HCT116 (cell line): ENCODE data around the gene CLOCK. TPM values are rescaled to one million over a fixed set of nuclear protein-coding genes. Genes with fewer than 3 reads are reported as not detected.

Experiments used
- ATAC-seq: fragments of 200-7000 bp; cut with Tn5 transposase; 2 replicates; pipeline ENCODE4 v1.9.1; 2020; ENCODE audit warnings: mild to moderate bottlenecking, moderate library complexity
- Bru-seq: library from RNA; stranded (reverse); fragments of 400-500 nt; gene quantifications from one replicate; lab custom pipeline; 2021; lab: Mats Ljungman, UMichigan
- BruChase-seq, 2 experiments: library from RNA; stranded (reverse); fragments of 400-500 nt; gene quantifications; one replicate each; lab custom pipeline; 2021; lab: Mats Ljungman, UMichigan
- BruUV-seq: library from RNA; stranded (reverse); fragments of 400-500 nt; replicated peaks from 2 replicates; lab custom pipeline; 2021; lab: Mats Ljungman, UMichigan
- CTCF ChIA-PET: fragments of 300-600 bp; sonication (Branson Sonifier 250); formaldehyde crosslinking; loops from one replicate; lab custom pipeline; 2021; ENCODE audit warnings: antibody characterized with exemption; lab: Charles Lee
- POLR2A ChIA-PET: fragments of 300-600, 350-600 bp; sonication (Branson Sonifier 250); formaldehyde crosslinking; loops from one replicate; lab custom pipeline; 2021; ENCODE audit warnings: antibody characterized with exemption; lab: Charles Lee
- RAD21 ChIA-PET, 2 experiments: fragments of 300-600 bp; sonication (Branson Sonifier 250); formaldehyde crosslinking; loops; one replicate each; lab custom pipeline; 2023; ENCODE audit warnings: low total read pairs in 2 of 2; ENCODE audit not compliant: uncharacterized antibody in 2 of 2, unreplicated experiment in 2 of 2, low non-redundant PET in 1 of 2; lab: Charles Lee
- DNase-seq: peaks from one replicate; pipeline ENCODE4 v3.0.0-alpha.2; 2010; ENCODE audit warnings: low read depth, low spot score
- H2AFZ ChIP-seq: fragments of 200-600 bp; shearing (Covaris generic), sonication (generic); 2 replicates; pipeline ENCODE4 v1.6.1; 2017; ENCODE audit warnings: low read depth, mixed run types, mixed read lengths, antibody characterized with exemption, low read length; ENCODE audit not compliant: poor library complexity, severe bottlenecking
- H3K27ac ChIP-seq: 2 replicates; pipeline ENCODE4 v1.5.1; 2012; ENCODE audit warnings: low read depth, low read length
- H3K27me3 ChIP-seq: fragments of 200-600 bp; sonication (generic); 2 replicates; pipeline ENCODE4 v1.6.1; 2016; ENCODE audit warnings: mixed run types, low read length, mixed read lengths; ENCODE audit not compliant: insufficient read depth
- H3K36me3 ChIP-seq, 2 experiments: fragments of 200-500 bp in 1 of 2; fragments of 200-600 bp in 1 of 2; sonication (Bioruptor generic) in 1 of 2; sonication (generic) in 1 of 2; 2 replicates each; pipeline versions ENCODE4 v1.5.1 to v1.6.1; 2014 to 2016; ENCODE audit warnings: low read length in 2 of 2, inconsistent platforms in 1 of 2, mixed read lengths in 1 of 2, mixed run types in 1 of 2; ENCODE audit not compliant: insufficient read depth in 2 of 2, control insufficient read depth in 1 of 2
- H3K4me1 ChIP-seq, 2 experiments: fragments of 200-600 bp in 1 of 2; sonication (generic) in 1 of 2; 2 replicates each; pipeline versions ENCODE4 v1.5.1 to v1.6.1; 2012 to 2017; ENCODE audit warnings: low read length in 2 of 2, inconsistent platforms in 1 of 2, mild to moderate bottlenecking in 1 of 2, mixed read lengths in 1 of 2, mixed run types in 1 of 2, moderate library complexity in 1 of 2; ENCODE audit not compliant: insufficient read depth in 2 of 2, control insufficient read depth in 1 of 2
- H3K4me2 ChIP-seq: fragments of 200-600 bp; sonication (generic); 2 replicates; pipeline ENCODE4 v1.6.1; 2017; ENCODE audit warnings: mixed run types, low read length, mixed read lengths
- H3K4me3 ChIP-seq, 2 experiments: fragments of 200-600 bp in 1 of 2; sonication (generic) in 1 of 2; replicated peaks in 1 of 2; 2 replicates each; pipeline ENCODE4 v1.5.1; 2011 to 2016; ENCODE audit warnings: low read length in 2 of 2, control low read depth in 1 of 2, low read depth in 1 of 2, mild to moderate bottlenecking in 1 of 2, mixed read lengths in 1 of 2, mixed run types in 1 of 2
- H3K79me2 ChIP-seq: fragments of 200-600 bp; sonication (generic); 2 replicates; pipeline ENCODE4 v1.6.1; 2017; ENCODE audit warnings: mild to moderate bottlenecking, mixed run types, low read length, moderate library complexity, mixed read lengths; ENCODE audit not compliant: insufficient read depth
- H3K9ac ChIP-seq: fragments of 200-600 bp; sonication (generic); 2 replicates; pipeline ENCODE4 v1.6.1; 2016; ENCODE audit warnings: low read length, mixed read lengths
- H3K9me2 ChIP-seq: fragments of 200-600 bp; sonication (generic), shearing (Covaris generic); 2 replicates; pipeline ENCODE4 v1.6.1; 2017; ENCODE audit warnings: mixed run types, mild to moderate bottlenecking, moderate library complexity; ENCODE audit not compliant: insufficient read depth
- H3K9me3 ChIP-seq, 2 experiments: fragments of 200-500 bp in 1 of 2; fragments of 200-600 bp in 1 of 2; sonication (Bioruptor generic) in 1 of 2; sonication (generic) in 1 of 2; 2 replicates each; pipeline ENCODE4 v1.6.1; 2014 to 2017; ENCODE audit warnings: low read length in 2 of 2, mixed read lengths in 2 of 2, inconsistent platforms in 1 of 2, low read depth in 1 of 2, mild to moderate bottlenecking in 1 of 2, mixed run types in 1 of 2, moderate library complexity in 1 of 2; ENCODE audit not compliant: control insufficient read depth in 1 of 2, insufficient read depth in 1 of 2
- H4K20me1 ChIP-seq: fragments of 200-600 bp; sonication (generic), shearing (Covaris generic); 2 replicates; pipeline ENCODE4 v1.6.1; 2017; ENCODE audit warnings: mixed run types, mild to moderate bottlenecking, moderate library complexity; ENCODE audit not compliant: insufficient read depth
- CTCF ChIP-seq, 3 experiments: fragments of 200-600 bp in 1 of 3; sonication (generic) in 1 of 3; IDR thresholded peaks in 2 of 3; conservative IDR thresholded peaks in 1 of 3; 2 replicates each; pipeline ENCODE4 v1.5.1; 2012 to 2017; ENCODE audit warnings: low read depth in 2 of 3, low read length in 2 of 3, antibody characterized with exemption in 1 of 3, borderline replicate concordance in 1 of 3, control low read depth in 1 of 3, mild to moderate bottlenecking in 1 of 3, mixed read lengths in 1 of 3, mixed run types in 1 of 3, moderate library complexity in 1 of 3; ENCODE audit not compliant: insufficient read depth in 1 of 3
- POLR2A ChIP-seq: IDR thresholded peaks from 2 replicates; pipeline ENCODE4 v1.7.0; 2011; ENCODE audit warnings: borderline replicate concordance; ENCODE audit not compliant: insufficient read depth, insufficient read length; ENCODE audit errors: extremely low read depth
- POLR2AphosphoS5 ChIP-seq: IDR thresholded peaks from 2 replicates; pipeline ENCODE4 v1.6.1; 2011; ENCODE audit warnings: mild to moderate bottlenecking, low read depth, low read length, moderate library complexity
- REST ChIP-seq: IDR thresholded peaks from 2 replicates; pipeline ENCODE4 v1.6.1; 2012; ENCODE audit warnings: low read depth
- SIN3A ChIP-seq: IDR thresholded peaks from 2 replicates; pipeline ENCODE4 v1.6.1; 2012; ENCODE audit warnings: low read depth
- intact Hi-C: fragments of 100-400 bp; cut with micrococcal nuclease; formaldehyde crosslinking; loops from 2 replicates; pipeline ENCODE4 v1.10.0; 2022
- long read RNA-seq: library from polyadenylated mRNA; unstranded; transcript quantifications from one replicate; pipeline ENCODE4 v2.0.0, GENCODE V29; 2021; ENCODE audit not compliant: unreplicated experiment
- polyA plus RNA-seq: library from polyadenylated mRNA; unstranded; fragments of >200 nt; gene quantifications from 2 replicates; pipeline ENCODE4 v1.2.1, GENCODE V29; 2012; ENCODE audit warnings: missing spikeins
- total RNA-seq: library from RNA; stranded (reverse); gene quantifications from one replicate; pipeline ENCODE4 v1.2.1, GENCODE V29; 2021; ENCODE audit not compliant: unreplicated experiment
- TF ChIP-seq, protein P1 (sequence below): IDR thresholded peaks from 2 replicates; pipeline ENCODE4 v1.6.1; 2012

The CLOCK gene, protein sequence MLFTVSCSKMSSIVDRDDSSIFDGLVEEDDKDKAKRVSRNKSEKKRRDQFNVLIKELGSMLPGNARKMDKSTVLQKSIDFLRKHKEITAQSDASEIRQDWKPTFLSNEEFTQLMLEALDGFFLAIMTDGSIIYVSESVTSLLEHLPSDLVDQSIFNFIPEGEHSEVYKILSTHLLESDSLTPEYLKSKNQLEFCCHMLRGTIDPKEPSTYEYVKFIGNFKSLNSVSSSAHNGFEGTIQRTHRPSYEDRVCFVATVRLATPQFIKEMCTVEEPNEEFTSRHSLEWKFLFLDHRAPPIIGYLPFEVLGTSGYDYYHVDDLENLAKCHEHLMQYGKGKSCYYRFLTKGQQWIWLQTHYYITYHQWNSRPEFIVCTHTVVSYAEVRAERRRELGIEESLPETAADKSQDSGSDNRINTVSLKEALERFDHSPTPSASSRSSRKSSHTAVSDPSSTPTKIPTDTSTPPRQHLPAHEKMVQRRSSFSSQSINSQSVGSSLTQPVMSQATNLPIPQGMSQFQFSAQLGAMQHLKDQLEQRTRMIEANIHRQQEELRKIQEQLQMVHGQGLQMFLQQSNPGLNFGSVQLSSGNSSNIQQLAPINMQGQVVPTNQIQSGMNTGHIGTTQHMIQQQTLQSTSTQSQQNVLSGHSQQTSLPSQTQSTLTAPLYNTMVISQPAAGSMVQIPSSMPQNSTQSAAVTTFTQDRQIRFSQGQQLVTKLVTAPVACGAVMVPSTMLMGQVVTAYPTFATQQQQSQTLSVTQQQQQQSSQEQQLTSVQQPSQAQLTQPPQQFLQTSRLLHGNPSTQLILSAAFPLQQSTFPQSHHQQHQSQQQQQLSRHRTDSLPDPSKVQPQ
- total RNA-seq (38.7 TPM), Bru-seq, nascent RNA (percentile 86 among the genes with signal in this experiment), BruChase-seq, experiment 1, labeled RNA remaining after a 6-hour chase (percentile 89 among the genes with signal in this experiment), BruChase-seq, experiment 2, labeled RNA remaining after a 2-hour chase (percentile 89 among the genes with signal in this experiment)
- polyA plus RNA-seq = 12.6 and 14.3 TPM in 2 replicates
- long read RNA-seq, partial matches to known transcripts = 6 of 26 reads
- long read RNA-seq, other reads (novel, unspliced or antisense) = 18 of 26 reads

- BruUV-seq = no TSS peak
- CTCF ChIA-PET = interaction anchor here (1.0 kb wide), 1 partner anchor 200 kb away, joined by 5 read pairs; the partner anchor contains the start of gene SRD5A3
- intact Hi-C loops = loop anchor here (5.0 to 10.0 kb wide), 4 partner anchors 88 to 200 kb away; partner anchors contain the start of genes NMU and SRD5A3
These were observed at the start of gene CLOCK for GRCh38 chr4:55546756-55547465. CLOCK (minus strand) TSS chr4:55546909; CDS start chr4:55482785, 64,124 bp downstream.

More at GRCh38 chr4:55546756-55547465, at the start of gene CLOCK:
- TF ChIP-seq POLR2A (peak; percentile 47), REST (no peak), POLR2AphosphoS5 (peak; percentile 37; the same call in 1 of the 2 replicates), CTCF (IDR thresholded peaks at IDR 0.05 in 2 of 3, conservative IDR thresholded peaks at IDR 0.05 in 1 of 3; ENCODE audit: borderline replicate concordance in 1 of 3, insufficient read depth in 1 of 3, low read depth in 2 of 3, low read length in 2 of 3) (peak in 2 of 3 experiments; percentile 35 to 49; a peak in 4 of 6 replicates), SIN3A (0 out of 2 replicates have a peak, but pooled peaks have one; percentile 28)
- TF ChIP-seq, protein P1, sequence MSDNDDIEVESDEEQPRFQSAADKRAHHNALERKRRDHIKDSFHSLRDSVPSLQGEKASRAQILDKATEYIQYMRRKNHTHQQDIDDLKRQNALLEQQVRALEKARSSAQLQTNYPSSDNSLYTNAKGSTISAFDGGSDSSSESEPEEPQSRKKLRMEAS = peak; percentile 60; the same call in 1 of the 2 replicates
- Histone ChIP-seq H3K79me2 (peaks cover 48% of the 10 kb centered on the region), H3K9me3 (no peaks in the 10 kb centered on the region), H2AFZ (no peak within 1 kb of the TSS), H3K4me2 (peak within 1 kb of the TSS; percentile 91), H3K4me1 (peaks cover 57 to 68% of the 10 kb centered on the region in 2 experiments), H3K36me3 (no peaks in the 10 kb centered on the region), H3K9me2 (no peaks in the 10 kb centered on the region), H3K4me3 (peak within 1 kb of the TSS; percentile 73 to 80), H3K27me3 (no peaks in the 10 kb centered on the region), H4K20me1 (no peaks in the 10 kb centered on the region), H3K27ac (peak within 1 kb of the TSS; percentile 100), H3K9ac (peak within 1 kb of the TSS; percentile 85)
- POLR2A ChIA-PET = interaction anchor here (0.7 to 0.9 kb wide), 2 partner anchors 11 to 187 kb away, joined by 3 read pairs; no protein-coding TSS in a partner anchor
- RAD21 ChIA-PET = no interaction called here
- DNase-seq (peak; percentile 68), ATAC-seq (peak; percentile 60)
